ENCODE measurements around the gene CHST8. TPM values are rescaled to one million over a fixed set of nuclear protein-coding genes. Genes with fewer than 3 reads are reported as not detected.

CHST8 gene
- total RNA-seq, 1 experiment from 2014 or later = 2.3 TPM

DNA sequence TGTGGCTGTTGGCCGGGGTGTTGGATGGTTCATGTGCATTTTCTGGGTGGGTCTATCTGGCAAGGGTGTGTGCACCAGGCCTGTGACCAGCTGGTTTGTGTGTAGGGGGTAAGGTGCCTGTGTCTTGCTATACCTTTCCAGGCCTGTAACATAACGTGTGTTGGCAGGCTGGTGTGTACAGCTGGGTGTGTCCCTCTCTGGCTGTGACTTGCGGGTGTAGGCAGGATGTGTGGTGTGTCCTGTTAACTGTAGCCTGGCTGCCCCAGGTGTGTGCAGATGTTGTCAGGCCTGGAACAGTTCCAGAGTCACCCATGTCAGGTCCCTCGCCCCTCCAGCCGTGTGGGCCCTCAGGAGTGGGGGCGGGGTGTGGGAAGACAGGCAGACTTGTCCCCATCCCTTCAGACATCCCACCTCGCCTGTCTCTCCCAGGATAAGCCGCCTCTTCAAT, 184.7 kb downstream of the CHST8 start:
- TF ChIP-seq CTCF (conservative IDR thresholded peaks at IDR 0.05; ENCODE audit: low read depth, low read length) (no peak), EZH2 (IDR thresholded peaks at IDR 0.05; ENCODE audit: borderline replicate concordance, low read depth, low read length, poor library complexity, severe bottlenecking) (no peak)
- no peaks in the 10 kb centered on the region for H3K27me3 ChIP-seq (replicated peaks; ENCODE audit: insufficient read depth, low read depth, low read length, poor library complexity)
- no peak for DNase-seq (ENCODE audit: low spot score)
- H3K4me3 ChIP-seq (ENCODE audit: low read depth, low read length, poor library complexity, severe bottlenecking) = no peak overlapping the region
- no peaks in the 10 kb centered on the region for H3K4me1 ChIP-seq (ENCODE audit: insufficient read depth, low read length, poor library complexity, severe bottlenecking)
- no peaks in the 10 kb centered on the region for H3K9me3 ChIP-seq (ENCODE audit: low read depth, low read length, poor library complexity, severe bottlenecking)
- POLR2A ChIA-PET (ENCODE audit: low non-redundant PET) = no interaction called here
- no peaks in the 10 kb centered on the region for H3K36me3 ChIP-seq (ENCODE audit: insufficient read depth, low read length, poor library complexity, severe bottlenecking)
- CTCF ChIA-PET = no interaction called here
- intact Hi-C loops (cut with micrococcal nuclease; ENCODE audit: unreplicated experiment) = no loop called here
- no peak overlapping the region for H3K27ac ChIP-seq (ENCODE audit: low read depth, low read length, poor library complexity, severe bottlenecking)
- no TSS peak for BruUV-seq (replicated peaks)

GRCh38 chr19:33808399-33808798, 186.6 kb downstream of the CHST8 start:
- DNase-seq (ENCODE audit: low spot score) = no peak
- Histone ChIP-seq H3K4me3 (ENCODE audit: low read depth, low read length, poor library complexity, severe bottlenecking) (no peak overlapping the region), H3K27me3 (replicated peaks; ENCODE audit: insufficient read depth, low read depth, low read length, poor library complexity) (no peaks in the 10 kb centered on the region), H3K4me1 (ENCODE audit: insufficient read depth, low read length, poor library complexity, severe bottlenecking) (no peaks in the 10 kb centered on the region), H3K9me3 (ENCODE audit: low read depth, low read length, poor library complexity, severe bottlenecking) (no peaks in the 10 kb centered on the region), H3K27ac (ENCODE audit: low read depth, low read length, poor library complexity, severe bottlenecking) (no peak overlapping the region), H3K36me3 (ENCODE audit: insufficient read depth, low read length, poor library complexity, severe bottlenecking) (no peaks in the 10 kb centered on the region)
- POLR2A ChIA-PET (ENCODE audit: low non-redundant PET) = no interaction called here
- no TSS peak for BruUV-seq (replicated peaks)
- TF ChIP-seq EZH2 (IDR thresholded peaks at IDR 0.05; ENCODE audit: borderline replicate concordance, low read depth, low read length, poor library complexity, severe bottlenecking) (no peak), CTCF (conservative IDR thresholded peaks at IDR 0.05; ENCODE audit: low read depth, low read length) (no peak)
- CTCF ChIA-PET = no interaction called here
- intact Hi-C loops (cut with micrococcal nuclease; ENCODE audit: unreplicated experiment) = no loop called here

- ChIA-PET CTCF (no interaction called here), POLR2A (ENCODE audit: low non-redundant PET) (no interaction called here)
- Histone ChIP-seq H3K36me3 (ENCODE audit: insufficient read depth, low read length, poor library complexity, severe bottlenecking) (no peaks in the 10 kb centered on the region), H3K9me3 (ENCODE audit: low read depth, low read length, poor library complexity, severe bottlenecking) (no peaks in the 10 kb centered on the region), H3K4me1 (ENCODE audit: insufficient read depth, low read length, poor library complexity, severe bottlenecking) (no peaks in the 10 kb centered on the region), H3K4me3 (ENCODE audit: low read depth, low read length, poor library complexity, severe bottlenecking) (no peak overlapping the region), H3K27me3 (replicated peaks; ENCODE audit: insufficient read depth, low read depth, low read length, poor library complexity) (no peaks in the 10 kb centered on the region), H3K27ac (ENCODE audit: low read depth, low read length, poor library complexity, severe bottlenecking) (no peak overlapping the region)
- BruUV-seq (replicated peaks) = no TSS peak
- TF ChIP-seq CTCF (conservative IDR thresholded peaks at IDR 0.05; ENCODE audit: low read depth, low read length) (no peak), EZH2 (IDR thresholded peaks at IDR 0.05; ENCODE audit: borderline replicate concordance, low read depth, low read length, poor library complexity, severe bottlenecking) (no peak)
- intact Hi-C loops (cut with micrococcal nuclease; ENCODE audit: unreplicated experiment) = no loop called here
- DNase-seq (ENCODE audit: low spot score) = no peak
These were observed 188.2 kb downstream of the CHST8 start for GRCh38 chr19:33809960-33810359.

Measured in A673 (cell line).